WERI-Rb-1 (cell line): ENCODE results near the gene CCNI2.

Experiments used
- DNase-seq: peaks from one replicate; pipeline ENCODE4 v3.0.0-alpha.2; 2020
- H3K27ac ChIP-seq: fragments of 250-450 bp; sonication (Bioruptor Pico); 2 replicates; pipeline ENCODE4 v1.5.1; 2020; ENCODE audit warnings: mild to moderate bottlenecking, moderate library complexity
- H3K27me3 ChIP-seq: fragments of 250-450 bp; sonication (Bioruptor Pico); 2 replicates; pipeline ENCODE4 v1.5.1; 2021; ENCODE audit warnings: mild to moderate bottlenecking, low read depth, moderate library complexity; ENCODE audit not compliant: insufficient read depth, severe bottlenecking
- H3K36me3 ChIP-seq: fragments of 250-450 bp; sonication (Bioruptor Pico); 2 replicates; pipeline ENCODE4 v1.5.1; 2020; ENCODE audit warnings: mild to moderate bottlenecking, moderate library complexity
- H3K4me3 ChIP-seq: 2 replicates; pipeline ENCODE4 v1.5.1; 2011; ENCODE audit warnings: low read depth, mild to moderate bottlenecking, control low read depth, low read length
- H3K9me3 ChIP-seq: fragments of 250-450 bp; sonication (Bioruptor Pico); 2 replicates; pipeline ENCODE4 v1.5.1; 2021; ENCODE audit warnings: mild to moderate bottlenecking, moderate library complexity; ENCODE audit not compliant: severe bottlenecking
- CTCF ChIP-seq: IDR thresholded peaks from 2 replicates; pipeline ENCODE4 v1.5.1; 2011; ENCODE audit warnings: low read depth, mild to moderate bottlenecking, control low read depth, inconsistent platforms, low read length

The CCNI2 gene

GRCh38 chr5:132751971-132752580 lies 4.8 kb downstream of the CCNI2 start:
- Histone ChIP-seq H3K27me3 (no peaks in the 10 kb centered on the region), H3K4me3 (no peak overlapping the region), H3K9me3 (no peaks in the 10 kb centered on the region), H3K36me3 (no peaks in the 10 kb centered on the region; the same call in 1 of the 2 replicates), H3K27ac (no peak overlapping the region)
- DNase-seq: no peak
- TF ChIP-seq CTCF: no peak

- no peaks in the 10 kb centered on the region; the same call in 1 of the 2 replicates for H3K36me3 ChIP-seq
- TF ChIP-seq CTCF: no peak
- no peak overlapping the region for H3K27ac ChIP-seq
- no peaks in the 10 kb centered on the region for H3K27me3 ChIP-seq
- H3K9me3 ChIP-seq: no peaks in the 10 kb centered on the region
- H3K4me3 ChIP-seq: no peak overlapping the region
- DNase-seq: no peak
These were observed 5.4 kb downstream of the CCNI2 start for GRCh38 chr5:132752581-132753125.

GRCh38 chr5:132753135-132753987 lies 6.1 kb downstream of the CCNI2 start:
- no peak overlapping the region for H3K4me3 ChIP-seq
- H3K27me3 ChIP-seq: no peaks in the 10 kb centered on the region
- no peak overlapping the region for H3K27ac ChIP-seq
- peak; percentile 57 for TF ChIP-seq CTCF
- H3K36me3 ChIP-seq: peaks cover 4% of the 10 kb centered on the region
- no peaks in the 10 kb centered on the region for H3K9me3 ChIP-seq
- peak; percentile 57 for DNase-seq

- no peak for TF ChIP-seq CTCF
- Histone ChIP-seq H3K4me3 (no peak overlapping the region), H3K36me3 (peaks cover 8% of the 10 kb centered on the region), H3K27me3 (no peaks in the 10 kb centered on the region), H3K27ac (no peak overlapping the region), H3K9me3 (no peaks in the 10 kb centered on the region)
- no peak for DNase-seq
These were observed 6.9 kb downstream of the CCNI2 start for GRCh38 chr5:132754111-132754510.

GRCh38 chr5:132754947-132755346 lies 7.7 kb downstream of the CCNI2 start:
- Histone ChIP-seq H3K9me3 (no peaks in the 10 kb centered on the region), H3K27me3 (no peaks in the 10 kb centered on the region), H3K27ac (no peak overlapping the region), H3K36me3 (peaks cover 15% of the 10 kb centered on the region), H3K4me3 (no peak overlapping the region)
- TF ChIP-seq CTCF: 0 out of 2 replicates have a peak, but pooled peaks have one; percentile 12
- no peak for DNase-seq
